Activated B cell treated with CpG ODN at 0.5 μM for 24 hours (primary cell): Measurements from ENCODE around the gene GJB2. TPM values are rescaled to one million over a fixed set of nuclear protein-coding genes. Genes with fewer than 3 reads are reported as not detected.
A peak's percentile ranks its signal among the peaks of the same experiment; 100 is the strongest.

Experiments used
- ATAC-seq: fragments of 200-7000 bp; cut with Tn5 transposase; one replicate; pipeline ENCODE4 v1.10.0; 2021; ENCODE audit warnings: low read depth, mild to moderate bottlenecking, moderate library complexity
- CTCF ChIA-PET: fragments of 350-600 bp; sonication (Branson Sonifier 250); formaldehyde crosslinking; loops from one replicate; lab custom pipeline; 2021; ENCODE audit warnings: antibody characterized with exemption; lab: Charles Lee
- POLR2A ChIA-PET: fragments of 350-600 bp; sonication (Branson Sonifier 250); formaldehyde crosslinking; loops from one replicate; lab custom pipeline; 2021; ENCODE audit warnings: antibody characterized with exemption; lab: Charles Lee
- DNase-seq: peaks from one replicate; pipeline ENCODE4 v3.0.0; 2022
- H3K27ac Mint-ChIP-seq: one replicate; pipeline ENCODE4 v1.8.0; 2020; ENCODE audit warnings: mixed read lengths
- H3K27me3 Mint-ChIP-seq: one replicate; pipeline ENCODE4 v1.8.0; 2021; ENCODE audit warnings: mixed read lengths
- H3K36me3 Mint-ChIP-seq: one replicate; pipeline ENCODE4 v1.8.0; 2021; ENCODE audit warnings: low read depth, mixed read lengths
- H3K4me1 Mint-ChIP-seq: one replicate; pipeline ENCODE4 v1.8.0; 2021; ENCODE audit warnings: mixed read lengths
- H3K4me3 Mint-ChIP-seq: one replicate; pipeline ENCODE4 v1.8.0; 2020; ENCODE audit warnings: mild to moderate bottlenecking, mixed read lengths
- H3K9me3 Mint-ChIP-seq: one replicate; pipeline ENCODE4 v1.8.0; 2020; ENCODE audit warnings: mixed read lengths
- CTCF ChIP-seq: fragments of 200-600 bp; IDR thresholded peaks from one replicate; pipeline ENCODE4 v1.8.0; 2022; ENCODE audit warnings: antibody characterized with exemption, mild to moderate bottlenecking
- intact Hi-C: fragments of 100-400 bp; cut with micrococcal nuclease; formaldehyde crosslinking; loops from one replicate; pipeline ENCODE4 v1.15.1; 2024
- total RNA-seq: library from RNA; stranded (reverse); gene quantifications from 2 replicates; pipeline ENCODE4 v1.2.3, GENCODE V29; 2022

Gene GJB2
- total RNA-seq, 1 donor from 2014 or later, result not detected

- no peak for TF ChIP-seq CTCF
- DNase-seq (no peak), ATAC-seq (no peak)
- no peaks in the 10 kb centered on the region for H3K36me3 Mint-ChIP-seq
- CTCF ChIA-PET, result no interaction called here
- H3K27ac Mint-ChIP-seq, result no peak overlapping the region
- H3K27me3 Mint-ChIP-seq, result peaks cover 73% of the 10 kb centered on the region
- POLR2A ChIA-PET, result no interaction called here
- intact Hi-C loops, result no loop called here
- H3K4me3 Mint-ChIP-seq, result no peak overlapping the region
- no peaks in the 10 kb centered on the region for H3K9me3 Mint-ChIP-seq
- H3K4me1 Mint-ChIP-seq, result peaks cover 15% of the 10 kb centered on the region
Observed at GRCh38 chr13:20175907-20176652, 16.7 kb downstream of the GJB2 start.

- no peaks in the 10 kb centered on the region for H3K9me3 Mint-ChIP-seq
- no peak for ATAC-seq
Observed at GRCh38 chr13:20175406-20175794, 17.3 kb downstream of the GJB2 start.

GRCh38 chr13:20174656-20175405, 17.9 kb downstream of the GJB2 start:
- H3K4me1 Mint-ChIP-seq, result peaks cover 15% of the 10 kb centered on the region
- peak; percentile 39 for DNase-seq
- H3K9me3 Mint-ChIP-seq, result no peaks in the 10 kb centered on the region
- CTCF ChIA-PET, result no interaction called here
- POLR2A ChIA-PET, result interaction anchor here (0.6 kb wide), 1 partner anchor 48 kb away, joined by 7 read pairs; no protein-coding TSS in a partner anchor
- intact Hi-C loops, result loop anchor here (1.0 kb wide), 1 partner anchor 14 kb away; the partner anchor contains the start of gene GJA3
- H3K4me3 Mint-ChIP-seq, result no peak overlapping the region
- H3K36me3 Mint-ChIP-seq, result no peaks in the 10 kb centered on the region
- no peak for TF ChIP-seq CTCF
- H3K27me3 Mint-ChIP-seq, result peaks cover 74% of the 10 kb centered on the region
- peak; percentile 95 for ATAC-seq
- H3K27ac Mint-ChIP-seq, result no peak overlapping the region

More at GRCh38 chr13:20175406-20175794, 17.3 kb downstream of the GJB2 start:
- TF ChIP-seq CTCF, result no peak
- Mint-ChIP-seq H3K27ac (no peak overlapping the region), H3K27me3 (peaks cover 72% of the 10 kb centered on the region), H3K4me1 (peaks cover 15% of the 10 kb centered on the region), H3K4me3 (no peak overlapping the region), H3K36me3 (no peaks in the 10 kb centered on the region)
- ChIA-PET POLR2A (no interaction called here), CTCF (no interaction called here)
- no peak for DNase-seq
- intact Hi-C loops, result no loop called here

- ChIA-PET CTCF (no interaction called here), POLR2A (interaction anchor here (1.2 to 1.3 kb wide), 2 partner anchors 12 to 309 kb away, joined by 3 read pairs; partner anchors contain the start of gene GJA3)
- no peaks in the 10 kb centered on the region for H3K9me3 Mint-ChIP-seq
- intact Hi-C loops, result no loop called here
- H3K4me3 Mint-ChIP-seq, result no peak overlapping the region
- no peaks in the 10 kb centered on the region for H3K36me3 Mint-ChIP-seq
- no peak overlapping the region for H3K27ac Mint-ChIP-seq
- ATAC-seq (no peak), DNase-seq (no peak)
- TF ChIP-seq CTCF, result no peak
- H3K27me3 Mint-ChIP-seq, result peaks cover 72% of the 10 kb centered on the region
- H3K4me1 Mint-ChIP-seq, result peaks cover 15% of the 10 kb centered on the region
Observed at GRCh38 chr13:20173116-20173746, 19.5 kb downstream of the GJB2 start.

DNA sequence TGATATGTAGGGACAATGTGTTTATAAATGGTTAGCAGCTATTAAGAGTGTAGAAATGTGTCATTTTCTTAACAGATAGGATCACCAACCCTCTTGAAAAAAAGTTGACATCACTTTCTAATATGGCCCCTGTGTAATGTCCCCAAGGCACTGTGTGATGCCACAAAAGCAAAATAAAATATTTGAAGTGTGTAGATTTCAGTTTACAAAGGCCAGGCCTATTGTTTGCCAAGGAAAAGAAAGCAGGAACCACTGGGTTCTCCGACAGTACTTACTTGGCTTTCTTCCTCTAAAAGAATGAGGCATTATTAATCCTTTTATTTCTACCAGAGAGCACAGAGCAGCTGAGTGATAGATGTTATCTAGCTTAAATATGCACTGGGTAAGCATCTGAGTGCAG, 21.4 kb downstream of the GJB2 start:
- no peak for ATAC-seq
- DNase-seq, result no peak
- CTCF ChIA-PET, result no interaction called here
- no peaks in the 10 kb centered on the region for H3K9me3 Mint-ChIP-seq
- POLR2A ChIA-PET, result no interaction called here
- TF ChIP-seq CTCF, result no peak
- H3K27me3 Mint-ChIP-seq, result peaks cover 76% of the 10 kb centered on the region
- no peak overlapping the region for H3K4me3 Mint-ChIP-seq
- no peaks in the 10 kb centered on the region for H3K36me3 Mint-ChIP-seq
- intact Hi-C loops, result no loop called here
- peaks cover 15% of the 10 kb centered on the region for H3K4me1 Mint-ChIP-seq
- no peak overlapping the region for H3K27ac Mint-ChIP-seq
